Neural cell (in vitro differentiated cells): Measurements from ENCODE around the gene JMJD7. TPM values are rescaled to one million over a fixed set of nuclear protein-coding genes. Genes with fewer than 3 reads are reported as not detected.

Experiments
- H2AFZ ChIP-seq: fragments of 200-600, 300-800 bp; sonication (generic), shearing (Covaris generic); 2 replicates; pipeline ENCODE4 v1.6.0; 2014; ENCODE audit warnings: low read depth, mild to moderate bottlenecking, antibody characterized with exemption, low read length, moderate library complexity
- H3F3A ChIP-seq: fragments of 200-600 bp; shearing (Covaris generic); 2 replicates; pipeline ENCODE4 v1.6.1; 2016; ENCODE audit warnings: mild to moderate bottlenecking, moderate library complexity, mixed read lengths, antibody characterized with exemption, low read length; ENCODE audit not compliant: insufficient read depth, poor library complexity, severe bottlenecking
- H3K27ac ChIP-seq: fragments of 200-600, 300-800 bp; sonication (generic), shearing (Covaris generic); 2 replicates; pipeline ENCODE4 v1.5.1; 2014; ENCODE audit warnings: mild to moderate bottlenecking, low read length, moderate library complexity
- H3K27me3 ChIP-seq: fragments of 300-800, 200-600 bp; sonication (generic), shearing (Covaris generic); 2 replicates; pipeline ENCODE4 v1.6.0; 2014; ENCODE audit warnings: mild to moderate bottlenecking, low read depth, low read length, moderate library complexity; ENCODE audit not compliant: insufficient read depth
- H3K36me3 ChIP-seq: fragments of 300-800, 200-600 bp; sonication (generic), shearing (Covaris generic); 2 replicates; pipeline ENCODE4 v1.5.1; 2014; ENCODE audit warnings: mild to moderate bottlenecking, antibody characterized with exemption, low read length, moderate library complexity; ENCODE audit not compliant: insufficient read depth
- H3K4me2 ChIP-seq: fragments of 300-800, 200-600 bp; sonication (generic), shearing (Covaris generic); 2 replicates; pipeline ENCODE4 v1.6.0; 2014; ENCODE audit warnings: mild to moderate bottlenecking, low read length
- H3K4me3 ChIP-seq: fragments of 300-800, 200-600 bp; sonication (generic), shearing (Covaris generic); 2 replicates; pipeline ENCODE4 v1.5.1; 2014; ENCODE audit warnings: mild to moderate bottlenecking, low read length, moderate library complexity
- H3K79me2 ChIP-seq: fragments of 200-600 bp; shearing (Covaris generic); replicated peaks from 2 replicates; pipeline ENCODE4 v1.6.0; 2014; ENCODE audit warnings: mild to moderate bottlenecking, low read length, moderate library complexity; ENCODE audit not compliant: insufficient read depth
- H3K9ac ChIP-seq: fragments of 300-800, 200-600 bp; sonication (generic), shearing (Covaris generic); 2 replicates; pipeline ENCODE4 v1.6.1; 2016; ENCODE audit warnings: mild to moderate bottlenecking, low read length, mixed read lengths
- H3K9me2 ChIP-seq: fragments of 200-600 bp; shearing (Covaris generic); 2 replicates; pipeline ENCODE4 v1.6.1; 2016; ENCODE audit warnings: mild to moderate bottlenecking, low read length, mixed read lengths; ENCODE audit not compliant: insufficient read depth
- H3K9me3 ChIP-seq: fragments of 200-600, 300-800 bp; sonication (generic), shearing (Covaris generic); 2 replicates; pipeline ENCODE4 v1.6.1; 2016; ENCODE audit warnings: mild to moderate bottlenecking, mixed run types, low read length, moderate library complexity, mixed read lengths
- H4K20me1 ChIP-seq: fragments of 200-600 bp; shearing (Covaris generic); 2 replicates; pipeline ENCODE4 v1.6.1; 2016; ENCODE audit warnings: mild to moderate bottlenecking, mixed run types; ENCODE audit not compliant: insufficient read depth
- EP300 ChIP-seq: fragments of 450-650 bp; conservative IDR thresholded peaks from 2 replicates; pipeline ENCODE4 v1.6.1; 2014; ENCODE audit warnings: antibody characterized with exemption, mild to moderate bottlenecking, moderate library complexity; ENCODE audit not compliant: poor library complexity, severe bottlenecking
- EZH2 ChIP-seq: fragments of 200-600, 300-800 bp; shearing (Covaris generic), sonication (generic); IDR thresholded peaks from 2 replicates; pipeline ENCODE4 v1.6.1; 2014; ENCODE audit warnings: antibody characterized with exemption, low read length, borderline replicate concordance, mild to moderate bottlenecking; ENCODE audit not compliant: insufficient read depth, poor library complexity, severe bottlenecking
- MXI1 ChIP-seq: fragments of 450-650 bp; conservative IDR thresholded peaks from 2 replicates; pipeline ENCODE4 v1.6.1; 2014; ENCODE audit warnings: antibody characterized with exemption, mild to moderate bottlenecking; ENCODE audit not compliant: poor library complexity, severe bottlenecking
- POLR2AphosphoS5 ChIP-seq: IDR thresholded peaks from 2 replicates; pipeline ENCODE4 v1.6.1; 2012
- RAD21 ChIP-seq: fragments of 450-650 bp; conservative IDR thresholded peaks from 2 replicates; pipeline ENCODE4 v1.6.1; 2014; ENCODE audit warnings: antibody characterized with exemption, mild to moderate bottlenecking, moderate library complexity
- SMC3 ChIP-seq: fragments of 450-650 bp; conservative IDR thresholded peaks from 2 replicates; pipeline ENCODE4 v1.6.1; 2014; ENCODE audit warnings: antibody characterized with exemption, mild to moderate bottlenecking, moderate library complexity; ENCODE audit not compliant: poor library complexity
- TAF1 ChIP-seq: IDR thresholded peaks from 2 replicates; pipeline ENCODE4 v1.6.1; 2012; ENCODE audit warnings: low read depth
- polyA plus RNA-seq: library from polyadenylated mRNA; depleted of rRNA; stranded (reverse); fragments of >200 nt; gene quantifications from 2 replicates; pipeline ENCODE4 v1.2.3, GENCODE V29; 2014
- TF ChIP-seq, protein P1 (sequence below): fragments of 450-650 bp; IDR thresholded peaks from 2 replicates; pipeline ENCODE4 v1.5.1; 2014; ENCODE audit warnings: antibody characterized with exemption, mild to moderate bottlenecking, moderate library complexity; ENCODE audit not compliant: poor library complexity, severe bottlenecking
- TF ChIP-seq, protein P2 (sequence below): IDR thresholded peaks from 2 replicates; pipeline ENCODE4 v1.6.1; 2012; ENCODE audit warnings: borderline replicate concordance

Gene JMJD7
- polyA plus RNA-seq, 1 donor from 2014 or later: 14.0 TPM

DNA sequence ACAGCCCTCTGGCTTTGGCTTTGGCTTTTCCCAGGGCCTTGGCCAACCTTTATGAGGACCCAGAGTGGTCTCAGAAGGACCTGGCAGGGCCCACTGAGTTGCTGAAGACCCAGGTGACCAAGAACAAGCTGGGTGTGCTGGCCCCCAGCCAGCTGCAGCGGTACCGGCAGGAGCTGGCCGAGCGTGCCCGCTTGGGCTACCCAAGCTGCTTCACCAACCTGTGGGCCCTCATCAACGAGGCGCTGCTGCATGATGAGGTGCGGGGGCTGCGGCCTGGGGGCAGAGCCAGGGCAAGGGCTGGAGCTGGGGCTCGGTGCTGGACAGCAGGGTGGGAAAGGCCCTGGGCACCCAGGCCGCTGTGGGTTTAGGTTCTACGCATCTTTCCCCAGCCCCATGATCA lies 16.9 kb downstream of the JMJD7 start:
- no peaks in the 10 kb centered on the region for H4K20me1 ChIP-seq
- no peaks in the 10 kb centered on the region for H3K9me3 ChIP-seq
- no peaks in the 10 kb centered on the region for H3K36me3 ChIP-seq
- TF ChIP-seq MXI1: no peak
- TF ChIP-seq, protein P1, sequence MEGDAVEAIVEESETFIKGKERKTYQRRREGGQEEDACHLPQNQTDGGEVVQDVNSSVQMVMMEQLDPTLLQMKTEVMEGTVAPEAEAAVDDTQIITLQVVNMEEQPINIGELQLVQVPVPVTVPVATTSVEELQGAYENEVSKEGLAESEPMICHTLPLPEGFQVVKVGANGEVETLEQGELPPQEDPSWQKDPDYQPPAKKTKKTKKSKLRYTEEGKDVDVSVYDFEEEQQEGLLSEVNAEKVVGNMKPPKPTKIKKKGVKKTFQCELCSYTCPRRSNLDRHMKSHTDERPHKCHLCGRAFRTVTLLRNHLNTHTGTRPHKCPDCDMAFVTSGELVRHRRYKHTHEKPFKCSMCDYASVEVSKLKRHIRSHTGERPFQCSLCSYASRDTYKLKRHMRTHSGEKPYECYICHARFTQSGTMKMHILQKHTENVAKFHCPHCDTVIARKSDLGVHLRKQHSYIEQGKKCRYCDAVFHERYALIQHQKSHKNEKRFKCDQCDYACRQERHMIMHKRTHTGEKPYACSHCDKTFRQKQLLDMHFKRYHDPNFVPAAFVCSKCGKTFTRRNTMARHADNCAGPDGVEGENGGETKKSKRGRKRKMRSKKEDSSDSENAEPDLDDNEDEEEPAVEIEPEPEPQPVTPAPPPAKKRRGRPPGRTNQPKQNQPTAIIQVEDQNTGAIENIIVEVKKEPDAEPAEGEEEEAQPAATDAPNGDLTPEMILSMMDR: no peak
- TF ChIP-seq POLR2AphosphoS5: no peak
- TF ChIP-seq, protein P2, sequence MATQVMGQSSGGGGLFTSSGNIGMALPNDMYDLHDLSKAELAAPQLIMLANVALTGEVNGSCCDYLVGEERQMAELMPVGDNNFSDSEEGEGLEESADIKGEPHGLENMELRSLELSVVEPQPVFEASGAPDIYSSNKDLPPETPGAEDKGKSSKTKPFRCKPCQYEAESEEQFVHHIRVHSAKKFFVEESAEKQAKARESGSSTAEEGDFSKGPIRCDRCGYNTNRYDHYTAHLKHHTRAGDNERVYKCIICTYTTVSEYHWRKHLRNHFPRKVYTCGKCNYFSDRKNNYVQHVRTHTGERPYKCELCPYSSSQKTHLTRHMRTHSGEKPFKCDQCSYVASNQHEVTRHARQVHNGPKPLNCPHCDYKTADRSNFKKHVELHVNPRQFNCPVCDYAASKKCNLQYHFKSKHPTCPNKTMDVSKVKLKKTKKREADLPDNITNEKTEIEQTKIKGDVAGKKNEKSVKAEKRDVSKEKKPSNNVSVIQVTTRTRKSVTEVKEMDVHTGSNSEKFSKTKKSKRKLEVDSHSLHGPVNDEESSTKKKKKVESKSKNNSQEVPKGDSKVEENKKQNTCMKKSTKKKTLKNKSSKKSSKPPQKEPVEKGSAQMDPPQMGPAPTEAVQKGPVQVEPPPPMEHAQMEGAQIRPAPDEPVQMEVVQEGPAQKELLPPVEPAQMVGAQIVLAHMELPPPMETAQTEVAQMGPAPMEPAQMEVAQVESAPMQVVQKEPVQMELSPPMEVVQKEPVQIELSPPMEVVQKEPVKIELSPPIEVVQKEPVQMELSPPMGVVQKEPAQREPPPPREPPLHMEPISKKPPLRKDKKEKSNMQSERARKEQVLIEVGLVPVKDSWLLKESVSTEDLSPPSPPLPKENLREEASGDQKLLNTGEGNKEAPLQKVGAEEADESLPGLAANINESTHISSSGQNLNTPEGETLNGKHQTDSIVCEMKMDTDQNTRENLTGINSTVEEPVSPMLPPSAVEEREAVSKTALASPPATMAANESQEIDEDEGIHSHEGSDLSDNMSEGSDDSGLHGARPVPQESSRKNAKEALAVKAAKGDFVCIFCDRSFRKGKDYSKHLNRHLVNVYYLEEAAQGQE: no peak
- TF ChIP-seq SMC3: no peak
- no peak for TF ChIP-seq EZH2
- H3K27me3 ChIP-seq: no peaks in the 10 kb centered on the region
- H3K79me2 ChIP-seq: no peaks in the 10 kb centered on the region
- H3K9ac ChIP-seq: no peak overlapping the region
- H2AFZ ChIP-seq: no peak overlapping the region
- no peak overlapping the region for H3K4me2 ChIP-seq
- H3F3A ChIP-seq: no peaks in the 10 kb centered on the region
- no peak overlapping the region for H3K27ac ChIP-seq
- H3K9me2 ChIP-seq: no peaks in the 10 kb centered on the region
- no peak overlapping the region for H3K4me3 ChIP-seq

DNA sequence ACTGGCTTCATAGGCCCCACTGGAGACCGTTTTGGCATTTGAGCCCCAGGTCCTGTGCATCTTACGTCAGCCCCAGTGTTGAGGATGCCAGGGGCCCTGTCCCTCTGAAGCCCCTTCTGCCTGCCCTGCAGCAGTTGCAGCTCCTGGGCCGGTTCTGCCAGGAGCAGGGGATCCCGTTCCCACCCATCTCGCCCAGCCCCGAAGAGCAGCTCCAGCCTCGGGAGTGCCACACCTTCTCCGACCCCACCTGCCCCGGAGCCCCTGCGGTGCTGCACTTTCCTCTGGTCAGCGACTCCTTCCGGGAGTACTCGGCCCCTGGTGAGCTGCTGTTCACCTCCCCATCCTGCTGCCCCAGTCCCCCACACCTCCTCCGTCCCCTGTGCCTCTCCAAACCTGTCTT lies 19.3 kb downstream of the JMJD7 start:
- H3K27me3 ChIP-seq: no peaks in the 10 kb centered on the region
- no peak overlapping the region for H3K27ac ChIP-seq
- no peaks in the 10 kb centered on the region for H3K36me3 ChIP-seq

More for the DNA sequence above, 19.3 kb downstream of the JMJD7 start:
- no peaks in the 10 kb centered on the region for H3K9me2 ChIP-seq
- no peaks in the 10 kb centered on the region for H3F3A ChIP-seq
- H3K9ac ChIP-seq: no peak overlapping the region
- no peaks in the 10 kb centered on the region for H4K20me1 ChIP-seq
- no peak overlapping the region for H3K4me2 ChIP-seq
- TF ChIP-seq RAD21 (no peak), EZH2 (no peak), EP300 (no peak), SMC3 (no peak), MXI1 (no peak), TAF1 (no peak), POLR2AphosphoS5 (no peak)
- TF ChIP-seq, protein P1: no peak
- TF ChIP-seq, protein P2: no peak
- H3K4me3 ChIP-seq: no peak overlapping the region
- H2AFZ ChIP-seq: no peak overlapping the region
- no peaks in the 10 kb centered on the region for H3K79me2 ChIP-seq
- H3K9me3 ChIP-seq: no peaks in the 10 kb centered on the region
